HEK293 (cell line): ENCODE results near the gene ARID3A.

Experiments
- CTCF ChIA-PET: fragments of 350-600 bp; formaldehyde crosslinking; extraction: SDS; loops from one replicate; lab custom pipeline; 2021; ENCODE audit warnings: antibody characterized with exemption; lab: Yijun Ruan, JAX
- POLR2A ChIA-PET: fragments of 300-600 bp; formaldehyde crosslinking; extraction: SDS; loops from one replicate; lab custom pipeline; 2020; ENCODE audit warnings: antibody characterized with exemption, inconsistent platforms; lab: Yijun Ruan, JAX
- H3K27ac ChIP-seq: fragments of 200-500 bp; sonication (Bioruptor generic); 2 replicates; pipeline ENCODE4 v1.5.1; 2014; ENCODE audit warnings: low read depth, low read length, control low read depth, inconsistent platforms; ENCODE audit errors: extremely low read depth
- H3K36me3 ChIP-seq, 2 experiments: fragments of 200-500 bp in 1 of 2; sonication (Bioruptor generic) in 1 of 2; 1 replicate in 1 of 2; 2 replicates in 1 of 2; pipeline ENCODE4 v1.5.1; 2014 to 2017; ENCODE audit warnings: inconsistent platforms in 2 of 2, low read length in 2 of 2; ENCODE audit not compliant: control insufficient read depth in 2 of 2, insufficient read depth in 1 of 2
- H3K4me1 ChIP-seq: fragments of 200-500 bp; sonication (Bioruptor generic); 2 replicates; pipeline ENCODE4 v1.5.1; 2014; ENCODE audit warnings: mild to moderate bottlenecking, low read length, inconsistent platforms; ENCODE audit not compliant: control insufficient read depth, insufficient read depth
- H3K4me3 ChIP-seq: 2 replicates; pipeline ENCODE4 v1.5.1; 2011; ENCODE audit warnings: low read depth, mild to moderate bottlenecking, control low read depth, low read length, moderate library complexity
- H3K9me3 ChIP-seq: fragments of 200-500 bp; sonication (Bioruptor generic); 2 replicates; pipeline ENCODE4 v1.5.1; 2014; ENCODE audit warnings: low read depth, low read length, inconsistent platforms; ENCODE audit not compliant: control insufficient read depth, insufficient read depth
- GLIS2 ChIP-seq: fragments of 450-650 bp; formaldehyde crosslinking; IDR thresholded peaks from 2 replicates; pipeline ENCODE4 v1.5.1; 2016; ENCODE audit warnings: missing biosample characterization, missing genetic modification characterization
- KLF8 ChIP-seq: fragments of 450-650 bp; formaldehyde crosslinking; IDR thresholded peaks from 2 replicates; pipeline ENCODE4 v1.5.1; 2016; ENCODE audit warnings: missing biosample characterization, missing genetic modification characterization
- MEIS1 ChIP-seq: sonication (generic); formaldehyde crosslinking; IDR thresholded peaks from 2 replicates; pipeline ENCODE4 v1.8.1; 2022; ENCODE audit warnings: missing genetic modification reagents, mild to moderate bottlenecking, borderline replicate concordance
- WT1 ChIP-seq: fragments of 450-650 bp; formaldehyde crosslinking; IDR thresholded peaks from 2 replicates; pipeline ENCODE4 v1.5.1; 2016; ENCODE audit warnings: missing biosample characterization, missing genetic modification characterization
- ZNF146 ChIP-seq: fragments of 450-650 bp; formaldehyde crosslinking; IDR thresholded peaks from 2 replicates; pipeline ENCODE4 v1.5.1; 2016; ENCODE audit warnings: missing biosample characterization, missing genetic modification characterization
- ZNF600 ChIP-seq: fragments of 450-650 bp; formaldehyde crosslinking; IDR thresholded peaks from 2 replicates; pipeline ENCODE4 v1.5.1; 2016; ENCODE audit warnings: missing biosample characterization, missing genetic modification characterization
- ZNF629 ChIP-seq: fragments of 450-650 bp; formaldehyde crosslinking; IDR thresholded peaks from 2 replicates; pipeline ENCODE4 v1.5.1; 2017; ENCODE audit warnings: missing biosample characterization, missing genetic modification characterization
- ZSCAN16 ChIP-seq: fragments of 450-650 bp; formaldehyde crosslinking; IDR thresholded peaks from 2 replicates; pipeline ENCODE4 v1.5.1; 2016; ENCODE audit warnings: missing biosample characterization, missing genetic modification characterization
- TF ChIP-seq, protein P1 (sequence below): fragments of 450-650 bp; formaldehyde crosslinking; IDR thresholded peaks from 2 replicates; pipeline ENCODE4 v1.5.1; 2017; ENCODE audit warnings: missing biosample characterization, mild to moderate bottlenecking, missing genetic modification characterization, moderate library complexity
- TF ChIP-seq, protein P2 (sequence below): fragments of 450-650 bp; formaldehyde crosslinking; IDR thresholded peaks from 2 replicates; pipeline ENCODE4 v1.5.1; 2016; ENCODE audit warnings: missing biosample characterization, missing genetic modification characterization
- TF ChIP-seq, protein P3 (sequence below): fragments of 450-650 bp; formaldehyde crosslinking; IDR thresholded peaks from 2 replicates; pipeline ENCODE4 v1.5.1; 2017; ENCODE audit warnings: missing biosample characterization, missing genetic modification characterization
- TF ChIP-seq, protein P4 (sequence below): fragments of 450-650 bp; formaldehyde crosslinking; IDR thresholded peaks from 2 replicates; pipeline ENCODE4 v1.5.1; 2017; ENCODE audit warnings: missing biosample characterization, missing genetic modification characterization
- TF ChIP-seq, protein P5 (sequence below): fragments of 450-650 bp; formaldehyde crosslinking; IDR thresholded peaks from 2 replicates; pipeline ENCODE4 v1.5.1; 2016; ENCODE audit warnings: missing biosample characterization, missing genetic modification characterization, borderline replicate concordance

The ARID3A gene

DNA sequence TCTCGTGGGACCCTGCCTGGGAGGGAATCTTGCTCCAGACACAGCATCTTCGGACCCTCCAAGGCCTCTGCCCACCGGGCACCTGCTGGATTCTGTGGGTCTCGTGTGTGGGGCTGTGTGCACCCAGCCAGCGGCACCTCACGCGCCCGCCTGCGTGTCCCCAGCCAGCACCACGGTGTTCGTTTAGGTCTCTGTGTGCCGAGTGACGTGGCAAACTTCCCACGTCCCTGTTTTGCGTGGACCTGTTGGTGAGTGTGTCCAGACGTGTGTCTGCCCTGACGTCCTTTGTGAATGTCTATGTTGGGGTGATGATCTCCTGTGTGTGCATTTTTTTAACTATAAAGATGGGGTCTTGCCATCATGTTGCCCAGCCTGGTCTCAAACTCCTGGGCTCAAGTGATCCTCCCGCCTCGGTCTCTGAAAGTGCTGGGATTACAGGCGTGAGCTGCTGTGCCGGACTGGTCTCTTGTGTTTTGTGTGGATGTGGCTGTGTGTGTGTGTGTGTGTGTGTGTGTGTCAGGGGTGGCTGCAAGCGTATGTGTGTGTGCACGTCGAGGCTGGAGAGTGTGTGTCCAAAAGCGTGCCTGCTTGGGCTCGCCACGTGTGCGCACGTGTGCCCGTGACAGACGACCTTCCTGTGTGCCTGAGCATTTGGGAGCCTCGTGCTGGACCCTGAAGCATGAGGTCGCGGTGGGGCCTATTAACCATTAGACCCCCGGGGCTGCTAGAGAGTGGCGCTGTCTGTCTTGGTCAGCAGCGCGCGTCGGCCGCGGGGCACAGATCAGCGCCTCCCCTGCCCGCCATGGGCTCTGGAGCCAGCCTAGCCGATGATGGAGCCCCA is 15.7 kb downstream of the ARID3A start:
- POLR2A ChIA-PET, result interaction anchor here (0.6 kb wide), 1 partner anchor 25 kb away, joined by 3 read pairs; no protein-coding TSS in a partner anchor
- Histone ChIP-seq H3K36me3 (peaks cover 0 to 35% of the 10 kb centered on the region in 2 experiments; a peak in 1 of 3 replicates), H3K4me3 (no peak overlapping the region), H3K9me3 (no peaks in the 10 kb centered on the region), H3K27ac (no peak overlapping the region), H3K4me1 (no peaks in the 10 kb centered on the region)
- CTCF ChIA-PET, result interaction anchor here (0.6 kb wide), 1 partner anchor 19 kb away, joined by 4 read pairs; no protein-coding TSS in a partner anchor
- TF ChIP-seq MEIS1 (no peak), ZNF600 (tag by site-specific recombination) (peak; percentile 53; the same call in 1 of the 2 replicates), KLF8 (tag by site-specific recombination) (0 out of 2 replicates have a peak, but pooled peaks have one; percentile 29), ZNF146 (tag by site-specific recombination) (no peak), ZSCAN16 (no peak), WT1 (tag by site-specific recombination) (no peak), GLIS2 (tag by site-specific recombination) (no peak), ZNF629 (tag by site-specific recombination) (no peak)
- TF ChIP-seq, protein P1, sequence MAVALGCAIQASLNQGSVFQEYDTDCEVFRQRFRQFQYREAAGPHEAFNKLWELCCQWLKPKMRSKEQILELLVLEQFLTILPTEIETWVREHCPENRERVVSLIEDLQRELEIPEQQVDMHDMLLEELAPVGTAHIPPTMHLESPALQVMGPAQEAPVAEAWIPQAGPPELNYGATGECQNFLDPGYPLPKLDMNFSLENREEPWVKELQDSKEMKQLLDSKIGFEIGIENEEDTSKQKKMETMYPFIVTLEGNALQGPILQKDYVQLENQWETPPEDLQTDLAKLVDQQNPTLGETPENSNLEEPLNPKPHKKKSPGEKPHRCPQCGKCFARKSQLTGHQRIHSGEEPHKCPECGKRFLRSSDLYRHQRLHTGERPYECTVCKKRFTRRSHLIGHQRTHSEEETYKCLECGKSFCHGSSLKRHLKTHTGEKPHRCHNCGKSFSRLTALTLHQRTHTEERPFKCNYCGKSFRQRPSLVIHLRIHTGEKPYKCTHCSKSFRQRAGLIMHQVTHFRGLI (tag by site-specific recombination), result no peak
- TF ChIP-seq, protein P2, sequence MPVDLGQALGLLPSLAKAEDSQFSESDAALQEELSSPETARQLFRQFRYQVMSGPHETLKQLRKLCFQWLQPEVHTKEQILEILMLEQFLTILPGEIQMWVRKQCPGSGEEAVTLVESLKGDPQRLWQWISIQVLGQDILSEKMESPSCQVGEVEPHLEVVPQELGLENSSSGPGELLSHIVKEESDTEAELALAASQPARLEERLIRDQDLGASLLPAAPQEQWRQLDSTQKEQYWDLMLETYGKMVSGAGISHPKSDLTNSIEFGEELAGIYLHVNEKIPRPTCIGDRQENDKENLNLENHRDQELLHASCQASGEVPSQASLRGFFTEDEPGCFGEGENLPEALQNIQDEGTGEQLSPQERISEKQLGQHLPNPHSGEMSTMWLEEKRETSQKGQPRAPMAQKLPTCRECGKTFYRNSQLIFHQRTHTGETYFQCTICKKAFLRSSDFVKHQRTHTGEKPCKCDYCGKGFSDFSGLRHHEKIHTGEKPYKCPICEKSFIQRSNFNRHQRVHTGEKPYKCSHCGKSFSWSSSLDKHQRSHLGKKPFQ, result no peak
- TF ChIP-seq, protein P3, sequence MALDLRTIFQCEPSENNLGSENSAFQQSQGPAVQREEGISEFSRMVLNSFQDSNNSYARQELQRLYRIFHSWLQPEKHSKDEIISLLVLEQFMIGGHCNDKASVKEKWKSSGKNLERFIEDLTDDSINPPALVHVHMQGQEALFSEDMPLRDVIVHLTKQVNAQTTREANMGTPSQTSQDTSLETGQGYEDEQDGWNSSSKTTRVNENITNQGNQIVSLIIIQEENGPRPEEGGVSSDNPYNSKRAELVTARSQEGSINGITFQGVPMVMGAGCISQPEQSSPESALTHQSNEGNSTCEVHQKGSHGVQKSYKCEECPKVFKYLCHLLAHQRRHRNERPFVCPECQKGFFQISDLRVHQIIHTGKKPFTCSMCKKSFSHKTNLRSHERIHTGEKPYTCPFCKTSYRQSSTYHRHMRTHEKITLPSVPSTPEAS, result peak; percentile 58; the same call in 1 of the 2 replicates
- TF ChIP-seq, protein P4, sequence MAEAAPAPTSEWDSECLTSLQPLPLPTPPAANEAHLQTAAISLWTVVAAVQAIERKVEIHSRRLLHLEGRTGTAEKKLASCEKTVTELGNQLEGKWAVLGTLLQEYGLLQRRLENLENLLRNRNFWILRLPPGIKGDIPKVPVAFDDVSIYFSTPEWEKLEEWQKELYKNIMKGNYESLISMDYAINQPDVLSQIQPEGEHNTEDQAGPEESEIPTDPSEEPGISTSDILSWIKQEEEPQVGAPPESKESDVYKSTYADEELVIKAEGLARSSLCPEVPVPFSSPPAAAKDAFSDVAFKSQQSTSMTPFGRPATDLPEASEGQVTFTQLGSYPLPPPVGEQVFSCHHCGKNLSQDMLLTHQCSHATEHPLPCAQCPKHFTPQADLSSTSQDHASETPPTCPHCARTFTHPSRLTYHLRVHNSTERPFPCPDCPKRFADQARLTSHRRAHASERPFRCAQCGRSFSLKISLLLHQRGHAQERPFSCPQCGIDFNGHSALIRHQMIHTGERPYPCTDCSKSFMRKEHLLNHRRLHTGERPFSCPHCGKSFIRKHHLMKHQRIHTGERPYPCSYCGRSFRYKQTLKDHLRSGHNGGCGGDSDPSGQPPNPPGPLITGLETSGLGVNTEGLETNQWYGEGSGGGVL, result no peak
- TF ChIP-seq, protein P5, sequence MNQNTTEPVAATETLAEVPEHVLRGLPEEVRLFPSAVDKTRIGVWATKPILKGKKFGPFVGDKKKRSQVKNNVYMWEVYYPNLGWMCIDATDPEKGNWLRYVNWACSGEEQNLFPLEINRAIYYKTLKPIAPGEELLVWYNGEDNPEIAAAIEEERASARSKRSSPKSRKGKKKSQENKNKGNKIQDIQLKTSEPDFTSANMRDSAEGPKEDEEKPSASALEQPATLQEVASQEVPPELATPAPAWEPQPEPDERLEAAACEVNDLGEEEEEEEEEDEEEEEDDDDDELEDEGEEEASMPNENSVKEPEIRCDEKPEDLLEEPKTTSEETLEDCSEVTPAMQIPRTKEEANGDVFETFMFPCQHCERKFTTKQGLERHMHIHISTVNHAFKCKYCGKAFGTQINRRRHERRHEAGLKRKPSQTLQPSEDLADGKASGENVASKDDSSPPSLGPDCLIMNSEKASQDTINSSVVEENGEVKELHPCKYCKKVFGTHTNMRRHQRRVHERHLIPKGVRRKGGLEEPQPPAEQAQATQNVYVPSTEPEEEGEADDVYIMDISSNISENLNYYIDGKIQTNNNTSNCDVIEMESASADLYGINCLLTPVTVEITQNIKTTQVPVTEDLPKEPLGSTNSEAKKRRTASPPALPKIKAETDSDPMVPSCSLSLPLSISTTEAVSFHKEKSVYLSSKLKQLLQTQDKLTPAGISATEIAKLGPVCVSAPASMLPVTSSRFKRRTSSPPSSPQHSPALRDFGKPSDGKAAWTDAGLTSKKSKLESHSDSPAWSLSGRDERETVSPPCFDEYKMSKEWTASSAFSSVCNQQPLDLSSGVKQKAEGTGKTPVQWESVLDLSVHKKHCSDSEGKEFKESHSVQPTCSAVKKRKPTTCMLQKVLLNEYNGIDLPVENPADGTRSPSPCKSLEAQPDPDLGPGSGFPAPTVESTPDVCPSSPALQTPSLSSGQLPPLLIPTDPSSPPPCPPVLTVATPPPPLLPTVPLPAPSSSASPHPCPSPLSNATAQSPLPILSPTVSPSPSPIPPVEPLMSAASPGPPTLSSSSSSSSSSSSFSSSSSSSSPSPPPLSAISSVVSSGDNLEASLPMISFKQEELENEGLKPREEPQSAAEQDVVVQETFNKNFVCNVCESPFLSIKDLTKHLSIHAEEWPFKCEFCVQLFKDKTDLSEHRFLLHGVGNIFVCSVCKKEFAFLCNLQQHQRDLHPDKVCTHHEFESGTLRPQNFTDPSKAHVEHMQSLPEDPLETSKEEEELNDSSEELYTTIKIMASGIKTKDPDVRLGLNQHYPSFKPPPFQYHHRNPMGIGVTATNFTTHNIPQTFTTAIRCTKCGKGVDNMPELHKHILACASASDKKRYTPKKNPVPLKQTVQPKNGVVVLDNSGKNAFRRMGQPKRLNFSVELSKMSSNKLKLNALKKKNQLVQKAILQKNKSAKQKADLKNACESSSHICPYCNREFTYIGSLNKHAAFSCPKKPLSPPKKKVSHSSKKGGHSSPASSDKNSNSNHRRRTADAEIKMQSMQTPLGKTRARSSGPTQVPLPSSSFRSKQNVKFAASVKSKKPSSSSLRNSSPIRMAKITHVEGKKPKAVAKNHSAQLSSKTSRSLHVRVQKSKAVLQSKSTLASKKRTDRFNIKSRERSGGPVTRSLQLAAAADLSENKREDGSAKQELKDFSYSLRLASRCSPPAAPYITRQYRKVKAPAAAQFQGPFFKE (tag by site-specific recombination), result no peak
